Choroid plexus epithelial cell (primary cell): ENCODE measurements around the gene ASXL1.

ENCODE experiments used
- DNase-seq: peaks from one replicate; pipeline ENCODE4 v3.0.0-alpha.2; 2010; ENCODE audit warnings: low read depth
- H3K4me3 ChIP-seq: 2 replicates; pipeline ENCODE4 v1.5.1; 2011; ENCODE audit warnings: low read depth, mild to moderate bottlenecking, control low read depth, low read length, moderate library complexity
- CTCF ChIP-seq: conservative IDR thresholded peaks from 2 replicates; pipeline ENCODE4 v1.5.1; 2011; ENCODE audit warnings: low read depth, mild to moderate bottlenecking, control low read depth, inconsistent platforms, low read length, moderate library complexity

The ASXL1 gene

GRCh38 chr20:32387252-32387651 lies 29.1 kb downstream of the ASXL1 start:
- no peak for DNase-seq
- H3K4me3 ChIP-seq: no peak overlapping the region
- no peak for TF ChIP-seq CTCF

- DNase-seq: no peak
- no peak overlapping the region for H3K4me3 ChIP-seq
- no peak for TF ChIP-seq CTCF
These were observed 32.9 kb downstream of the ASXL1 start for GRCh38 chr20:32391003-32391402.

DNA sequence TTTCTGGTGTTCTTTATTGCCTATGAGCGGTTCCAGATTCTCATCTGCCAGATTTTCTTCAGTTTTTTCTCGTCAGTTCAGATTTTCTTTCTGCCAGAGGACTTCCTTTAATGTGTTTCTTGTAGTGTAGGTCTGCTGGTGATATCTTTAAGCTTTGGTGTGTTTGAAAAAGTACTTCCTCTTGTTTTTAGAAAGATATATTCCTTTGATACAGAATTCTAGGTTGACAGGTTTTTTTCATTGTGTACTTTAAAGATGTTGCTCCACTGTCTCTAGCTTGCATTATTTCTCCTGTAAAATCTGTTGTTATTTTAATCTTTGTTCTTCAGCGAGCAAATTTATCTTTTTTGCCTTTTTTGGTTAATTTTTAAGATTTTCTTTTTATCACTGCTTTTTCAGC lies 36.9 kb downstream of the ASXL1 start:
- H3K4me3 ChIP-seq: no peak overlapping the region
- DNase-seq: no peak
- TF ChIP-seq CTCF: no peak

GRCh38 chr20:32396646-32397160 lies 38.6 kb downstream of the ASXL1 start:
- no peak overlapping the region for H3K4me3 ChIP-seq
- DNase-seq: peak; percentile 15
- no peak for TF ChIP-seq CTCF

DNA sequence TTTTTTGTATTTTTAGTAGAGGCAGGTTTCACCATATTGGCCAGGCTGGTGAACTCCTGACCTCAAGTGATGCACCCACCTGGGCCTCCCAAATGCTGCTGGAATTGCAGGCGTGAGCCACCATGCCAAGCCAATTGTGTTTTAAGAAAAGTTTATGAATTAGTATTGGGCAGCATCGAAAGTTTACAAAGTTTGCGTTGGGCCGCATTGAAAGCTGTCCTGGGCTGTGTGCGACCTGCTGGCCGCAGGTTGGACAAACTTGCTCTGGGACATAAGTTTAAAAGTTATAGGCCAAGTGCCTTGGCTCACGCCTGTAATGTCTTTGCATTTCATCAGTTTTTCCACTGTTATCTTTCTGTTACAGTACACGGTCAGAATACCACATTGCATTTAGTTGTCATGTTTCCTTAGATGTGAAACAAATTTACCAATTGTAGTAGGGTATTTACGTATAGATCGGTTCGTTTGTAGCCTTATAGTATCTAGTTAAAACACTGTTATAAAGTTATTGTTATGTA lies 39.5 kb downstream of the ASXL1 start:
- DNase-seq: peak; percentile 16
- no peak for TF ChIP-seq CTCF
- H3K4me3 ChIP-seq: no peak overlapping the region

DNA sequence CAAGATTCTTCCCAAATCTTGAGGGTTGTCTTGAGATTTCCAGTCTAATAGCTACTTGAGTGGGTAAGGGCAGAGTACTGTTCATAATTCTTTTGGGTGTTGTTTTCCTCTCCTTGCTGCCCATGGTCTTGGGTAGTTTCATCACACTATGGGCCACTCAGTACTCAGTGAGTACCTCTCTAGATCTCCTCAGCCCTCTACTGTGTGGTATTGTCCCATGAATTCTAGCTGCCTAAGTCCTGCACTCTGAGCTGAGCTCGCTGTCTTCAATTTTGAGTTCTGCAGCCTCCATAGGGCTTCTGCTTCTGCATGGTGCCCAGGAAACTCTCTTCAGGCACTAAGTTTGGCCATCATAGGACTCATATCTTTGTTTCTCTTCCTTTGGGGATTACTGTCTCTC lies 42.3 kb downstream of the ASXL1 start:
- no peak for DNase-seq
- no peak for TF ChIP-seq CTCF
- H3K4me3 ChIP-seq: no peak overlapping the region

DNA sequence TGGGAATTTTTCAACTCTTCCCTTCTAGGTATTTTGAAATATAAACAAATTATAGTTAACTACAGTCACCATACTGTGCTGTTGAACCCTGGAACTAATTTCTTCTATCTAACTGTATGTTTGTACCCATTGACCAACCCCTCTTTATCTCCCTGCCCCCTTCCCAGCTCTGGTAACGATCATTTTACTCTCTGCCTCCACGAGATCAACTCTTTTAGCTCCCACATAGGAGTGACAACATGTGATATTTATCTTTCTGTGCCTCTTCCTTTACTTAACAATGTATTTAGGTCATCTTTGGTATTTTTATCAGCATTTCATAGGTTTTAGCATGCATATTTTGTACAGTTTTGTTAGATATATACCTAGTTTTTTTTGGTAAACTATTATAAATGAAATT lies 45.9 kb downstream of the ASXL1 start:
- no peak overlapping the region for H3K4me3 ChIP-seq
- no peak for TF ChIP-seq CTCF
- no peak for DNase-seq
